H9 (cell line): ENCODE results near the gene HOXD10. TPM values are rescaled to one million over a fixed set of nuclear protein-coding genes. Genes with fewer than 3 reads are reported as not detected.
A peak's percentile ranks its signal among the peaks of the same experiment; 100 is the strongest.

ENCODE experiments used
- DNase-seq: peaks from one replicate; pipeline ENCODE4 v3.0.0-alpha.2; 2017
- H2AFZ ChIP-seq: one replicate; pipeline ENCODE4 v1.6.1; 2013; ENCODE audit warnings: mild to moderate bottlenecking, low read length, control low read depth, moderate library complexity
- H2AK5ac ChIP-seq: 2 replicates; pipeline ENCODE4 v1.6.1; 2013; ENCODE audit warnings: low read length, control low read depth, mixed read lengths; ENCODE audit not compliant: insufficient read length
- H2BK120ac ChIP-seq: one replicate; pipeline ENCODE4 v1.6.1; 2013; ENCODE audit warnings: low read depth, mild to moderate bottlenecking, low read length, control low read depth, inconsistent platforms; ENCODE audit not compliant: poor library complexity, severe bottlenecking
- H2BK12ac ChIP-seq: 2 replicates; pipeline ENCODE4 v1.6.1; 2013; ENCODE audit warnings: low read length, control low read depth, mixed read lengths, low read depth; ENCODE audit not compliant: insufficient read length
- H2BK15ac ChIP-seq: 2 replicates; pipeline ENCODE4 v1.6.1; 2013; ENCODE audit warnings: low read depth, low read length, control low read depth
- H2BK20ac ChIP-seq: one replicate; pipeline ENCODE4 v1.6.1; 2013; ENCODE audit warnings: low read depth, mild to moderate bottlenecking, low read length, control low read depth, inconsistent platforms; ENCODE audit not compliant: poor library complexity, severe bottlenecking
- H2BK5ac ChIP-seq: 2 replicates; pipeline ENCODE4 v1.6.1; 2013; ENCODE audit warnings: low read length, control low read depth, mixed read lengths; ENCODE audit not compliant: insufficient read length
- H3K14ac ChIP-seq: 2 replicates; pipeline ENCODE4 v1.6.1; 2013; ENCODE audit warnings: low read length, control low read depth; ENCODE audit not compliant: insufficient read depth
- H3K18ac ChIP-seq: 2 replicates; pipeline ENCODE4 v1.6.1; 2013; ENCODE audit warnings: low read depth, mild to moderate bottlenecking, mixed read lengths, low read length, control low read depth; ENCODE audit not compliant: insufficient read length
- H3K23ac ChIP-seq: 2 replicates; pipeline ENCODE4 v1.6.1; 2013; ENCODE audit warnings: low read length, control low read depth, mixed read lengths, low read depth; ENCODE audit not compliant: insufficient read length
- H3K23me2 ChIP-seq: 2 replicates; pipeline ENCODE4 v1.6.1; 2013; ENCODE audit warnings: low read depth, mild to moderate bottlenecking, mixed read lengths, low read length, control low read depth; ENCODE audit not compliant: insufficient read length, poor library complexity, severe bottlenecking
- H3K27ac ChIP-seq: 2 replicates; pipeline ENCODE4 v1.5.1; 2013; ENCODE audit warnings: low read length, control low read depth, mixed read lengths, low read depth; ENCODE audit not compliant: insufficient read length
- H3K27me3 ChIP-seq: 2 replicates; pipeline ENCODE4 v1.6.1; 2013; ENCODE audit warnings: low read length, control low read depth, inconsistent platforms; ENCODE audit not compliant: insufficient read depth
- H3K4ac ChIP-seq: 2 replicates; pipeline ENCODE4 v1.6.1; 2013; ENCODE audit warnings: low read depth, mild to moderate bottlenecking, control low read depth, inconsistent platforms, low read length, moderate library complexity
- H3K4me1 ChIP-seq: 2 replicates; pipeline ENCODE4 v1.6.1; 2013; ENCODE audit warnings: low read length, control low read depth, inconsistent platforms; ENCODE audit not compliant: insufficient read depth
- H3K4me2 ChIP-seq: 2 replicates; pipeline ENCODE4 v1.6.1; 2013; ENCODE audit warnings: low read length, control low read depth, mixed read lengths; ENCODE audit not compliant: insufficient read length, insufficient read depth
- H3K56ac ChIP-seq: 2 replicates; pipeline ENCODE4 v1.6.1; 2013; ENCODE audit warnings: low read depth, mild to moderate bottlenecking, mixed read lengths, low read length, control low read depth; ENCODE audit not compliant: insufficient read length
- H3K79me1 ChIP-seq: 2 replicates; pipeline ENCODE4 v1.6.1; 2013; ENCODE audit warnings: low read depth, mild to moderate bottlenecking, moderate library complexity, low read length, control low read depth, inconsistent platforms; ENCODE audit not compliant: insufficient read depth, poor library complexity, severe bottlenecking
- H3K79me2 ChIP-seq: 2 replicates; pipeline ENCODE4 v1.6.1; 2013; ENCODE audit warnings: low read length, control low read depth, inconsistent platforms; ENCODE audit not compliant: insufficient read depth
- H3K9ac ChIP-seq: 2 replicates; pipeline ENCODE4 v1.6.1; 2013; ENCODE audit warnings: low read length, control low read depth, mixed read lengths; ENCODE audit not compliant: insufficient read length; ENCODE audit errors: extremely low read depth
- H3K9me3 ChIP-seq: one replicate; pipeline ENCODE4 v1.6.1; 2013; ENCODE audit warnings: low read depth, low read length, inconsistent platforms; ENCODE audit not compliant: control insufficient read depth
- H3T11ph ChIP-seq: one replicate; pipeline ENCODE4 v1.6.1; 2013; ENCODE audit warnings: mild to moderate bottlenecking, low read length, control low read depth, inconsistent platforms
- H4K20me1 ChIP-seq: one replicate; pipeline ENCODE4 v1.6.1; 2013; ENCODE audit not compliant: control insufficient read depth, insufficient read length, insufficient read depth
- H4K5ac ChIP-seq: 2 replicates; pipeline ENCODE4 v1.6.1; 2013; ENCODE audit warnings: low read depth, mild to moderate bottlenecking, mixed read lengths, low read length, control low read depth; ENCODE audit not compliant: insufficient read length
- H4K8ac ChIP-seq: replicated peaks from 2 replicates; pipeline ENCODE4 v1.6.1; 2013; ENCODE audit warnings: low read length, control low read depth, mixed read lengths, low read depth; ENCODE audit not compliant: insufficient read length
- H4K91ac ChIP-seq: 2 replicates; pipeline ENCODE4 v1.6.1; 2013; ENCODE audit warnings: low read depth, mild to moderate bottlenecking, moderate library complexity, mixed read lengths, low read length, control low read depth; ENCODE audit not compliant: insufficient read length
- H3K27ac Mint-ChIP-seq, 3 experiments: 2 replicates in 2 of 3; 3 replicates in 1 of 3; pipeline ENCODE4 v1.8.0; 2020 to 2021; ENCODE audit warnings: mixed read lengths in 3 of 3, mild to moderate bottlenecking in 1 of 3, moderate library complexity in 1 of 3
- H3K27me3 Mint-ChIP-seq: 2 replicates; pipeline ENCODE4 v1.8.0; 2021; ENCODE audit warnings: low read depth, mild to moderate bottlenecking, moderate library complexity, mixed read lengths
- H3K36me3 Mint-ChIP-seq, 3 experiments: 2 replicates in 2 of 3; 3 replicates in 1 of 3; pipeline ENCODE4 v1.8.0; 2020 to 2021; ENCODE audit warnings: low read depth in 3 of 3, mixed read lengths in 3 of 3; ENCODE audit not compliant: insufficient read depth in 1 of 3
- H3K4me1 Mint-ChIP-seq, 2 experiments: 2 replicates each; pipeline ENCODE4 v1.8.0; 2020; ENCODE audit warnings: mixed read lengths in 2 of 2
- H3K4me3 Mint-ChIP-seq, 2 experiments: 2 replicates in 1 of 2; 3 replicates in 1 of 2; pipeline ENCODE4 v1.8.0; 2020 to 2021; ENCODE audit warnings: mild to moderate bottlenecking in 2 of 2, mixed read lengths in 2 of 2, moderate library complexity in 1 of 2
- H3K9me3 Mint-ChIP-seq, 2 experiments: 2 replicates in 1 of 2; 3 replicates in 1 of 2; pipeline ENCODE4 v1.8.0; 2020; ENCODE audit warnings: mild to moderate bottlenecking in 2 of 2, mixed read lengths in 2 of 2, moderate library complexity in 1 of 2
- WGBS: extraction: QIAGEN DNeasy Blood & Tissue Kit; methylation state at CpG from one replicate; pipeline ENCODE4 v1.1.7; 2013; ENCODE audit warnings: missing lambda C conversion rate, low lambda C conversion rate, mixed read lengths; ENCODE audit not compliant: insufficient read length; ENCODE audit errors: extremely low coverage; 5-methylcytosine and 5-hydroxymethylcytosine counted together
- total RNA-seq: library from RNA; stranded (reverse); gene quantifications from 2 replicates; pipeline ENCODE4 v1.2.1, GENCODE V29; 2021
- TF ChIP-seq, protein P1 (sequence below): fragments of 200-600 bp; sonication (generic); conservative IDR thresholded peaks from 3 replicates; pipeline ENCODE4 v1.8.0; 2021; ENCODE audit warnings: antibody characterized with exemption, mild to moderate bottlenecking

Gene HOXD10
- total RNA-seq, 1 experiment from 2014 or later, result not detected

DNA sequence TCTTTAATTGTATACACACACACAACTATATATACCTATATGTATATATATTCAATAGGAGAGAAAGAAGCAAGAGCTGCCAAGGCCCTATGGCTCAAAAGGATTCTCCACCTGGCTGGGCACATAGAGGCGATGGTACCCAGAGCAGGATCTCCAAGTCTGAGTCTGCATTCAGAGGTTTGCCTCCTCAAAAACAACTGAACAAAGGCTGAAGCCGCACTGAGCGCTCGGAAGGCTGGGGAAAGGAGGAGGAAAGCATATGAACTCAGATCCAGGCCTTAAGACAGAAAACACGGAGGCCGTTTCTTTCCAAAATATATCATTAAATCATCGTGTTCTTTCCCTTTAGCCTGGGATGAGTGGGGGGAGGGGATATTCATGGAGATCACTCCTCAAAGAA lies 13.4 kb upstream of the HOXD10 start:
- Histone ChIP-seq H2AFZ (no peak overlapping the region), H3K27ac (no peak overlapping the region), H3K4me1 (no peaks in the 10 kb centered on the region), H2BK5ac (no peak overlapping the region), H3T11ph (no peak overlapping the region), H2BK15ac (no peak overlapping the region), H2BK120ac (no peak overlapping the region), H4K5ac (no peak overlapping the region), H3K56ac (no peak overlapping the region), H3K14ac (no peak overlapping the region), H3K18ac (no peak overlapping the region), H2BK20ac (no peak overlapping the region), H3K23ac (no peak overlapping the region), H3K9me3 (no peaks in the 10 kb centered on the region), H3K79me2 (no peaks in the 10 kb centered on the region), H3K9ac (no peak overlapping the region), H4K20me1 (no peaks in the 10 kb centered on the region), H3K79me1 (no peaks in the 10 kb centered on the region), H3K4ac (no peak overlapping the region), H3K27me3 (peaks cover 93% of the 10 kb centered on the region), H2AK5ac (no peak overlapping the region), H3K4me2 (no peak overlapping the region), H3K23me2 (peaks cover 5% of the 10 kb centered on the region), H2BK12ac (no peak overlapping the region), H4K8ac (no peak overlapping the region), H4K91ac (no peak overlapping the region)
- Mint-ChIP-seq H3K4me1 (peaks cover 21 to 40% of the 10 kb centered on the region in 2 experiments), H3K4me3 (no peak overlapping the region), H3K27me3 (peaks cover 96% of the 10 kb centered on the region), H3K9me3 (peaks cover 5 to 15% of the 10 kb centered on the region in 2 experiments; a peak in 4 of 5 replicates), H3K27ac (no peak overlapping the region), H3K36me3 (no peaks in the 10 kb centered on the region; a peak in 2 of 7 replicates)
- DNase-seq, result peak; percentile 22
- TF ChIP-seq, protein P1, sequence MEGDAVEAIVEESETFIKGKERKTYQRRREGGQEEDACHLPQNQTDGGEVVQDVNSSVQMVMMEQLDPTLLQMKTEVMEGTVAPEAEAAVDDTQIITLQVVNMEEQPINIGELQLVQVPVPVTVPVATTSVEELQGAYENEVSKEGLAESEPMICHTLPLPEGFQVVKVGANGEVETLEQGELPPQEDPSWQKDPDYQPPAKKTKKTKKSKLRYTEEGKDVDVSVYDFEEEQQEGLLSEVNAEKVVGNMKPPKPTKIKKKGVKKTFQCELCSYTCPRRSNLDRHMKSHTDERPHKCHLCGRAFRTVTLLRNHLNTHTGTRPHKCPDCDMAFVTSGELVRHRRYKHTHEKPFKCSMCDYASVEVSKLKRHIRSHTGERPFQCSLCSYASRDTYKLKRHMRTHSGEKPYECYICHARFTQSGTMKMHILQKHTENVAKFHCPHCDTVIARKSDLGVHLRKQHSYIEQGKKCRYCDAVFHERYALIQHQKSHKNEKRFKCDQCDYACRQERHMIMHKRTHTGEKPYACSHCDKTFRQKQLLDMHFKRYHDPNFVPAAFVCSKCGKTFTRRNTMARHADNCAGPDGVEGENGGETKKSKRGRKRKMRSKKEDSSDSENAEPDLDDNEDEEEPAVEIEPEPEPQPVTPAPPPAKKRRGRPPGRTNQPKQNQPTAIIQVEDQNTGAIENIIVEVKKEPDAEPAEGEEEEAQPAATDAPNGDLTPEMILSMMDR, result no peak
- no CpG with 5 or more reads among the region's 7 CpGs for WGBS
